Stimulated activated CD4-positive, alpha-beta T cell treated with anti-CD3 and anti-CD28 coated beads, Interleukin-15, amount 100 ng/mL, for 48 hours (primary cell): ENCODE results near the gene NRXN3.

ENCODE experiments used
- DNase-seq, 2 donors: peaks; one replicate each; pipeline ENCODE4 v3.0.0-alpha.2; 2020; ENCODE audit warnings: low read depth in 2 of 2

The NRXN3 gene

DNA sequence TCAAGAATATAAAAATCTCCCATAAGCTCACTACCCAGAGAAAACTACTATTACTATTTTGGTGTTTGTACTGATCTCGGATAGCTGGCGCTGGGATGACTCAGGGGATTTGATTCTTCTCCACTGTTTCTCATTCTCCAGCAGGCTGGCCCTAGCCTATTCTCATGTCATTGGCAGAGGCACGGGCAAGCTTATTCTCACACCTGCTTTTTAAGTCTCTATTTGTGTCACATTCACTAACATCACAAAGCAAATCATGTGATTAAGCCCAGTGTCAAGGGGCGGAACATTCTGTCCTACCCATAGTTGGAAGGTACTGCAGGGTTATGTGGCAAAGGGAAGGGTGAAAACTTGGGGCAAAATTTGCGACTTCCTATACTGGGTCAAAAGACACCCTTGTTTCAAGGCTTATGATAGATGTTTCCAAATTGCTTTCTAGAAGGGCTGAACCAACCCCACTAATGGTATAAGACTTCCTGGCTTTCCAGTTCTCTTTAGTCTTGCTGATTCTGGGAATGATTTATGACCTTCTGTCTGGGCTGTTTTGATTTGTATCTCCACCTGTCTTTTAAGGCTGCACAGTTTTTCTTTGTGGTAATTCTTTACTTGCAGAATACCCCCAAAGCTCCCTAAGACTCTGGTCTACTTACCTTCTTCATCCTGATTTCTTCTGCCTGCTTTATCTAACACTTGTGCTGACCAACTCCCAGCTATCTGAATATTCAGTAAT lies 406.4 kb downstream of the NRXN3 start:
- DNase-seq: no peak

DNA sequence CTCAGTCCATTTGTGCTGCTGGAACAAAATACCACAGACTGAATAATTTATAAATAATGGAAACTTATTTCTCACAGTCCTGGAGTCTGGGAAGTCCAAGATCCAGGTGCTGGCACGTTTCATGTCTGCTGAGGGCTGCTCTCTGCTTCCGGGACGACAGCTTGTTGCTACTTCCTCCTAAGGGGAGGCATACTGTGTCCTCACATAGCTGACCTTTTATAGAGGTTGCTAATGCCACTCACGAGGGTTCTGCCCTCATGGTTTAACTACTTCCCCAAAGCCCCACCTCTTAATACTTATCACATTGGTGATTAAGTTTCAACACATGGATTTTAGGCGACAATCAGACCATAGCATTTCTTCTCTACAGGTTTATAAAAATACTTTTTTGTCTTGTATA lies 411.1 kb downstream of the NRXN3 start:
- DNase-seq: no peak

DNA sequence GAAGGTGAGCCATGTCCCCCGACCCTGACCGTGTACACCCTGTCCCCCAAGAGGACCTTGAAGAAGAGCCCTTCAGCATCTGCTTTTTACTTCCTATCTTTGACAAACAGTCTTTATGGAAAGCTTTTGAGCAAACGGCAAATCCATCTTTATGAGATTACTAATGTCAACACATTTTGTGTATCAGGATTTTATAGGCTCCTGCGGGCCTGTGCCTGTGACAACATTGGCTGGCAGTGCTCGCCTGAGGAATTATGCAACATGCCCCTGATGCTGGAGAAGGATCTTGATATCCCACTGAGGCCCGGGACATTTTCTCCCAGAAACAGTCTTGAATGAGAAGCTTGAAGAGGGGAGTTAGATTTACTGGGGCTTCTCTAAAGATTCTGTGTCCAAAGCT lies 416.5 kb downstream of the NRXN3 start:
- no peak for DNase-seq

DNA sequence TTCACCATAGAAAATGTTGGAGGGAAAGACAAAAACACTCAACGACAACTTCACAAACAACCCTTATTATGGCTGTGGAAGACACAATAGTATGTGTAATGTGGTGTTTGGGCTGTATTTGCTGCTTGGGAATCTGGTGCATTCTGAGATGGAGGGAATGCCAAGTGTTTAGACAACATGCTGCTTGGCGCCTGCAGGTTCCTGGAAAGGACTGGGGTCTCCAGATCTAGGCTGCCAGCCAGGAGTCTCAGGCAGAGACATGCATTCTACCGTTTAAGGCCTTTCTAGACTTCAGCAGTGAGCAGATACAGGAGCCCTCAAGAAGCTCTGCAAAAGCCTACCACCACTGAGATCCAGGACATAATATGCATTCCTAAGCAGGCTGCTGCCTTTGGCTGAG lies 418.7 kb downstream of the NRXN3 start:
- no peak for DNase-seq

DNA sequence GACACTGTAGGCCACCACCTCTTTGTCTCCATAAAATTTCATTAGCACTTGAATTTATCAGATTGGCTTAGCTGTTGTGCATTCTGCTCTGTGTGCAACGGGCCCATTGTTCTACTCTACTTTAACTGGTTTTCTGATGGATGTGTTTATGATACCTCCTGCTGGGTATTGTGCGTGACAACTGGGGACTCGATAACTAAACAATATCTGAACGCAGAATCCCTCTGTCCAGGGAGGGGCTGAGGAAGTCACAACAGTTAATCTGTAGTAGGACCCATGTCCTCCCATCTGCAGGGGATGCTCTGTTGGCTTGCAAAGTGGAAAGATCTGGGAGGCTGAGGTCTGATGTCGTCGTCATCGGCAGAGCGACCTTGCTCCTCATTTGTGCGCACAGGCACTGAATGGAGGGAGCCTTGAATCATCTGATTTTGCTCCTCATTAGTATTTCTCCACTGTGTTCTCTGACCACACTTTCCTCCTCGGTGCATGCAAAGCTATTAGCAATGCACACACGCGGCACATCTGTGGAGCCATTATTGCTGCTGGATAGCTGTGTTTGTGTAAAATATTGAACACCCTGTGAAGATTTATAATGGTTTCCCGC lies 422.5 kb downstream of the NRXN3 start:
- DNase-seq: no peak

DNA sequence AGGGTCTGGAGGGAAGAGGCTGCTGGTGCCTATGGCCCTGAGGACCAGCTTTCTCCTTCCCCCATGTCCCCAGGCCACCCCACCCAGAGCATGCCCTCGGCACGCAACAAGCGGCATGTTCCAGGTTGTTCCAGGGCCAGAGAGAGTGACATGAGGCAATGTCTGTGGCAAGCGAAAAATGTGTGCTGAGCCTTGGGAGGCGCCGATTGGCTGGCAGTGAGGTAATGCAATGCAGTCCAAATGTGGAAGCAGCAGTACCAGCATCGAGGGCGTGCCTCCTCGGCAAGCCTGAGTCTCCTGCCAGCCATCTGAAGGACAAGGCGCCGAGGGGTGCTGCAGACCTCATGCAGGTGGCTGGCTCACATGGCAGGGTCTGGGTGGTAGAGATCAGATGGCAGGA lies 423.8 kb downstream of the NRXN3 start:
- DNase-seq: no peak

DNA sequence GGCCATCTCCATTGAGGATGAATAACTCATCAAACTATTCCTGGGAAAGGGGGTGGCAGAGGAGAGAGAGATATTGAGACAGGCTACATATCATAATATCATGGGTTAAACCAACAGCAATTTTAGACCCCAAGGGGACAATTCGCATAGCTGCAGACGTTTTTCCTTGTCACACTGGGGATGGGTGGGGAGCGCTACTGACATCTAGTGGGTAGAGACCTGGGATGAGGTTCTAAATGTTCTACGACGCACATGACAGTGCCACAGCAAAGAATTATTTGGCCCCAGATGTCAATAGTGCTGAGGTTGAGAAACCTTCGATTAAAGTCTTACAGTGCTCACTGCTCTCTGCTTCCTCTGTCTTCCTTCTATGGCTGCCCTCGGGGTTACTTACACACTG lies 425.6 kb downstream of the NRXN3 start:
- DNase-seq: no peak

DNA sequence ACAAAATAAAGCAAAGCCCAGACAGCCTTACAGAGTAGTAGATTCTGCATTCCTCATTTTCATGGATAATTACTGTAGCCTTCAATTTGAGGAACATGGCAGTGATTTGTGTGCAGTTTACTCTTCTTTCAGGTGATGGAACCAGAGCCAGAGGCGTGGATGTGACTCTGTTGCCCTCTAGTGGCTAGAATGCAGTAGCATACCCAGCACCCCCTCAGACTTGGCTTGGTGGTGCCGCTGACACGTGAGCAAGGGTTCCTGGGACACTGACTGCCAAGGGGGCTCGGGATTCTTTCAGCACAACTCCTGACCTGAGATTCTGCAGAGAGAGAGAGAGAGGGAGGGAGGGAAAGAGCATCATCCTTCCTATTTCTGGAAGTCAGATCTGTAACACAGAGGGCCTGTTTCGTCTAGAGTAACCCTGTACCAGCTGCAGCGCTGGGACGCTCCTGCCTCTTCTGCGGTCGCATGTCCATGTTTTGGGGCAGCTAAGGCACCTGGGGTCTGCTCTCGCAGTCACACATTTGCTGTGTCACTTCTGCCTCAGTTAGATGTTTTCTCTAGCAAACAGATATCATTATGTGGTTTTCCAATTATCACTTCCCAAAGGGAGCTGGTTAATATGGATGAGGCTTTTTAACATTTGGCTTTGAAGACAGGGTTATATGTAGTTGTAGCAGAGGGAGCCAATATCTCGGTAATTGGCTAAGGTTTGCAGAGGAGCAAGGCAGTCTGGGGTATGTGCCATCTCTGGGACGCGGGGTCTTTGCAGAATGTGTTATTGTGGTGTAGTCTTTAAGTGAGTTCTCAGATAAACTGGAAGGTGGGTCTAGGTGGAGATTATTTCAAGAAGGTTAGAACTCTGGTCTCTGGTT lies 428.1 kb downstream of the NRXN3 start:
- peak; percentile 10 to 21 for DNase-seq

DNA sequence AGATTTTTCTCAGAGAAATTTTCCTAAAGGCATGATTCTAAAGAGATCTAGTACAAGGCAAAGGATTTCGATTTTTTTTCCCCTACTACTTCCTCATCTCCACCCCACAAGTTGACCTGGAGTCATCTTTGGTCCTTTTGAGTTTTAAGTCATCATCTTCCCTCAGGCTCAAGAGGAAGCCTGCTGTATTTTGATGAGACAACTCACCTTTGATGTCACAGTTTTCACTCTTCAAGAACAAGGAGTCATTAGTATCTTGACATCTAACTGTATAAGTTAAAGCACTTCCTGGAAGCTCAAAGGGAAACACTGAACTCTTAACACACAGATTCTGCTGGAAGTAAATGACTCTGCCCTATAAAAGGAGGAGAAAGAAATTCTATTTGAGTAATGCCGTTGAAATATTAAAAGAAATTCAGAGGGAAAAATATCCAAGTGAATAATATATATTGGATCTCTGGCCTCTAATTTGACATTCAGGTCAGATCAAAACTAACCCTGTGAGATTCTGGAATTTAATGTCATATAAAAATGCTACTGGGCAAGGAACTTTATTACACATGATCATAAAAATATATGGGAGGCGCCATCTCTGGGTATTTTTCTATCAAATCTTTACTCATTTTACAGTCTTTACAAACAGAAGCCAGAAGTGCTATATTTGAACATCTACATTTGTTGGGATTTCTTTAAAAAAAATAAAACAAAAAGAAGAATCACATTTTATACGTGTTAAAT lies 435.0 kb downstream of the NRXN3 start:
- DNase-seq: no peak

DNA sequence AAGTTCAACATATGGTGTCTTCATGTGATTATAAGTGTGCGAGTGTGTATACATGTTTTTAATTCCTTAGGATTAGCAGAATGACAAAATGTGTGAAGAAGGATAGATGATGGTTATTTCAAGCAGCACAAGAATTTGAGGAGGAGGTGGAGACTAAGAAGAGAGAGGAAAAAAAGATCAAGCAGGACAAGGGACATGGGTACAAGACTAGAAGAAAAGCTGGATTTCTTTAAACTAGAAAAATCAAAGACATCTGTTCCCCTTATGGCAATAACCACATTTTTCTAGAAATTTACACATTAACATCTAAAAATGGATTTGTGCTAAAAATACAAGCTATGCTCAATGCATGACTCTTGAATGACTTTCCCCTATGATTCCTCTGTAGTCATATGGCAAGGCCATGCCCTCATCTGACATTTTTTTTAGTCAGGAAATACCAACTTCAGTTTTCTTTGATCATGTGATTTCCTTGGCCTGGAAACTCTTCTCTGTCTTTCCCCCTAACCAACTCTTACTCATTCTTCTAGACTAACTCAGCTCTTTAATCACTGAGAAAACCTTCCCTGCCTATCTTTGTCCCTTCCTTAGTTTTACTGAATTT lies 435.8 kb downstream of the NRXN3 start:
- DNase-seq: no peak

DNA sequence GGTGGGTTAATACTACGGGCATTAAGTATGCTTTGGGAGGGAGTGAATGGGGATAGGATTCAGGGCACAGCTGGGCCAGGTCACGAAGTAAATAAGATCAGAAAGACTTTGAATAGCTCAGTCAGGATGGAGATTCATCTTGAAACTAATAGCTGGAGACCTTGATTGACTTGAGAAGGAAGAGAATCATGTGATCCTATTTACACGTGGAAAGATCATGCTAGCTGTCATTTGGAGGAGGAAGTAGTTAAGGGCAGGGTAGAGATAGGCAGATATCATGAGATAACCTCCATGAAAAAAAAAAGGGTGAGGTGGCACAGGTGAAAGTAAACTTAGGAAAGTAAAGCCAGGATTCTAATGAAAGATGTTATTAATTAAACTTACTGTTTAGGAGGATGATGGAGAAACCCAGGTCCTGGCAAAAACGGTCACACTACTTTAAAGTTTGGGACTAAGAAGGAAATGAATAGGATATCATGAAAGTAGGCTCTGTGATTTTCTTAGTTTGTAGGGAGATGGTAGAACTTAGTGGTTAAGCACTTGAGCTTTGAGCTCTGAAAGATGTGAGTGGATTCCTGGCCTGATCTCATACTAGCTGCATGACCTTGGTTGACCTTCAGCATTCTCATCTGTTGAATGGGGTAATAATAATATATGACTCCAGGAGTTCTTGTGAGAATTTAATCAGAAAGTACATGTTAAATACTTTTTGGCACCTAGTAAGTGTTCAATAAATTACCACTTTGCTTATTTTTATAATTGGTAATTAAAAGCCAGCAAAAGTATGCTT lies 439.0 kb downstream of the NRXN3 start:
- DNase-seq: no peak

DNA sequence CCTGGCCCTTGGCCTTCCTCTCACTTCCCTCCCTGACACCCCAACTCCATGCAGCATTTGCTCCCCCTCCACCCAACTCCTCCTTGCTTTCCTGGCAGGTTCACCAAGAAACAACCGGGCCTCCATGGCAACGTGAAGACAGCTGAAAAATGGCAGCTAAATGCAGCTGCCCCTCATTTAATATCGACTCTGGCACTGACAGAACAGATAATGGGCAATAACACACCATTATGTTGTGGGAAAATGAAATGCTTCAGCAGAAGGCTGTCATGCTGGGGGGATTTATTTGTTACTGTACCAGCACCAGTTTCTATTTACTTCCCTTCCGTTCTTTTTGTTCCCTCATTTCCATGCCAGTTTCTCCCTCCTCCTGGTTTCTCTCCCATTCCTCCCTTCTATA lies 440.8 kb downstream of the NRXN3 start:
- no peak for DNase-seq

DNA sequence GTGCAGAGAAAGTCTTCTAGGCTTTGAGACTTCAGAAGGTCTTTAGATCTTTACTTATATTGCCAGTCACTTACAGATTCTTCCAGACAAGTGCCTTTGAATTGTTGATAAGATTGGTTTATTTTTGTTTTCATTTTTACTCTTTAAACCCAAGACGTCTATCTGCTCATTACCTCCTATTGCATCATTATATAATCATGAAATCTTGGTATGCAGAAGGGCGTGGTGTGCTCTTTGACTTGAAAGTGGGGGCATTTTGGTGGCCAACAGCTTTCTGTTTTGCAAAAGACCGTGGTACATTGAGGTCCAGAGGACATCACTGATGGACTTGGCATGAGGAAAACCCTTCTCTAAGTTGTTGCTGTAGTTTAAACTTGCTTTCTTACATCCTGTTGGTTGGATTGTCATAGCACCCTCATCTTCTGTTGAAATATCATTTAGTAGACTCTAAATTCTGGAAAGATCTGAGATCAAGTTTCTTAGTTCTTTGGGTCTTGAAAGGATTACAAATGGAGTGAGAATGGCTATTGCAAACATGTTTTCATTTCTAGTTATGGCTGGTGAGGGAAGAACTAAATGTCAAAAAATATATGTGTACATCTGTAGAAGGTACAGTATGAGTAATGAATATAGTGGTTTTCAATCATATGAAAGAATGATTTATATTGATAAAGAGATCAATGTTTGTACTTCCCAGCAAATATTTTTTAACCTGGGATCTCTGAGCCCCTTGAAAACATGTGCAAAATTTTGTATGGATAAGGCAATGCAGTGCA lies 441.8 kb downstream of the NRXN3 start:
- DNase-seq: no peak

DNA sequence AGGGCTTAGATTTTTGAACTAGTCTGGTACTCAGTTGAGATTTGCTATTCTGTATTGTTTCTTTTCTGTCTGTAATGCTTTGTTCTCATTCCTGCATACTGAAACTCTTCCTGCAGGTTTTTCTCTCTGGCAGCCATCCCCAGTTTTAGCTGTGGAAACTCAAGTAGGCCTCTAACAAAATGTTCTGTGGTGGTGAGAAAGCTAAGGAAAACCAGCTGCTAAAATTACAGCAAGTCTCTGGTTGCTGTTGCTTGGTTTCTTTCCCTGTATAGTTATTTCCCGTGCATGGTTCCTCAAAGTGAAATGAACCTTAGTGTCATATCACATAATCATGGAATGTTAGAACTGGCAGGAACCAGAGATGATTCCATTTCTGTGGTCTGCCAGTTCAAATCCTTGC lies 442.5 kb downstream of the NRXN3 start:
- DNase-seq: no peak

DNA sequence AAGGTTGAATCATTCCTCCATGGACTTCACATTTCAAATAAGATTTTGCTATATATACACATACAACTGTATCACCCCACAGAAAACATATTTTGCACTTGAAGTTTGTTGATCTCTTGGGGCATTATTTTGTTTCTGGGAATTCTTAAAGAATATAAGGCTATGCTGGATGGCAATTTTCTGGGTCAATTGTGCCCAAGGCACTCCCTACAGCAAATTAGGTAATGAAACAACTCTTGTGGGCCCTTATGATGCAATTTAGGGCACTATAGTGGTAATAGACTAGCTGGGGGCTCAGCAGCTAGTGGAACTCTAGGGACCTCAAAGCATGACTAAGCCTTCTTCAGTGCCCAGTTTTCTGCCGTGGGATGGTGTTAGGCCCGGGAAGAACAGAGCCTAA lies 444.4 kb downstream of the NRXN3 start:
- DNase-seq: no peak

DNA sequence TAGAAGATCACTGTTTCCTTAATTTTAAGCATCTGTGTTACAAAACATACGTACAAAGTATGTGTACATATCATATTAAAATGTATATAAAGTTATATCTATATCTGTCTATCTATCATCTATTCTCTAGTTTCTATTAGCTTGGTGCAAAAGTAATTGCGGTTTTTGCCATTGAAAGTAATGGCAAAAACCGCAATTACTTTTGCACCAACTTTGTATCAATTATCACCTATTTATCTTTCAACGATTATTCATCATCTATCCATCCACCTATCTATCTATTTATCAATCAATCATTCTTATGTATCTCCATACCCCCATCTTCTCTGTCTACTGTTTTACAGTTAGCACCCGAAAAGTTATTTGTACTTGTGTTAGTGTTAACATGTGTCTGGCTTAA lies 447.6 kb downstream of the NRXN3 start:
- DNase-seq: no peak

DNA sequence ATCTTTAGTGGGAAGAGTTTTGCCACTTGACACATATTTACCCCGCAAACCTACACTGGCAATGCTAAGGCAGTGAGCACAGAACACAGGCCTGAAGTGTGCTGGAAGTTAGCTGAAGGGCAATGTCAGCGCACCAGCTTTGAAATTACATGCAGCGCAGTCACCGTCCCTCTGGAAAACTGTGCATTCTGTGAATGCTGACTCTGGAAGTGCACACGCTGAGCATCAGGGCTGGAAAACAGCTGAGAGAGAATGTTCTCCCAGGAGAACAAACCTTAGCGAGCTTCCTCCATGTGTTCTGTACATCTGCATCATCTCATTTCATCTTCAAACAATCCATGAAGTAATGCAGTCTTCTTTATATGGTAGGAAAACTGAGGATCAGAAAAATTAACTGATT lies 448.2 kb downstream of the NRXN3 start:
- DNase-seq: no peak

DNA sequence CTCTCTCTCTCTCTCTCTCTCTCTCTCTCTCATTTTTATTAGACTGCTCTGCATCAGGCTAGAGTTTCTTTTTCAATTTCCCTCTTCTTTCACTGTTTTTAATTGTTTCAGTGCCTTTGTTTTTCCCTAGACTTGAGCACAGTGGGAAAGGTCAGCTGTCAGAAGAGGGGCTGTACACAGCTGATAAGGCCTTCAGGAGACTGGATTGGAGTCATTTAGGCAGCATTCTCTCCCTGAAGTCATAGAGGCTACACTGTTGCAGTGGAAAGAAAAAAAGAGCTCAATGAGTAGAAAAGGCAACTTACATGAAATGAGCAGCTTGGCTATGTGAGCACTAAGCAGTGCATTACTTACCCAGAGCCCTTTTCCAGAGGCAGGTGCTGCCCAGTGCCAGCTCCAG lies 456.9 kb downstream of the NRXN3 start:
- DNase-seq: no peak

DNA sequence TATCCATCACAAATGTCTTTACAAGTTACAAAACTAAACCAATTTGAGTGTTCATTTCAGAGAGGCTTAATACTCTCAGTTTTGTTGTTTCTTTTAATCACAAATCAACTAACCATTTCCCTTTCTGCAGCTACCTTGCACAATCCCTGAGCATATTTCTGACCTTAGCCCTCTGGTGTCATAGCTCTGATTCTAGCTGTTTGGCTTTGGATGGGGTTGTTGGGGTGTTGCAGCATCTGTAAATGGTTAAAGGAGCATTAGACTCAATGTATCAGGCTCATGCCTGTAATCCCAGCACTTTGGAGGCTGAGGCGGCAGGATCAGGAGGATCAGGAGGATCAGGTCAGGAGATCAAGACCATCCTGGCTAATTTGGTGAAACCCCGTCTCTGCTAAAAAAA lies 461.4 kb downstream of the NRXN3 start:
- DNase-seq: no peak

DNA sequence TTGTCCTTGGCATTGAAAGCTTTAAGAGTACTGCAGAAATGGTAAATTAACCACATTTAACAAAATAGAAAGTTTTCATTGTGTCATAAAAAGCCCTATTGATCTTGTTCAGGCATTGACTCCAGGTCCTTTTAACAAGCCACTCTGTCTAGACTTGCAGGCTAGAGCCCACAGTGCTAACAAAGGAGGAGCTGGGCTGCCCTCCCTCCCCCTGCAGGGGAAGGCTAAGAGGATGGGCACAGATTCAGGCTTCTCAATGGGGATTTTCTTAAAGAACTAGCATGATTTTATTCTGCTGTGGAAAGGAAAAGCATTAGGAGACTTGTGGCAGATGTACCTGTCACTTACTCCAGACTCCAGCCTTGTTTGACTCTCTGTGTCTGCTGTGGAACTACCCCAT lies 463.6 kb downstream of the NRXN3 start:
- DNase-seq: no peak
